OCI-LY1 (cell line): ENCODE data around the gene VAT1.
"Not testable (repeated sequence)": the region's sequence is repeated elsewhere in the genome, so short reads cannot be mapped to it uniquely, and the experiment has no call there.

Experiments used
- H2AFZ ChIP-seq: fragments of 200-600 bp; sonication (generic), shearing (Covaris generic); 2 replicates; pipeline ENCODE4 v1.6.0; 2014; ENCODE audit warnings: antibody characterized with exemption, mild to moderate bottlenecking, low read length
- H3F3A ChIP-seq: fragments of 200-600 bp; sonication (generic), shearing (Covaris generic); 2 replicates; pipeline ENCODE4 v1.6.0; 2014; ENCODE audit warnings: mild to moderate bottlenecking, antibody characterized with exemption, low read length, moderate library complexity; ENCODE audit not compliant: insufficient read depth
- H3K27ac ChIP-seq: fragments of 200-600 bp; sonication (generic); 2 replicates; pipeline ENCODE4 v1.5.1; 2014; ENCODE audit warnings: low read length, mixed run types, mild to moderate bottlenecking, low read depth; ENCODE audit not compliant: poor library complexity, severe bottlenecking
- H3K27me3 ChIP-seq: fragments of 200-600 bp; sonication (generic); 2 replicates; pipeline ENCODE4 v1.6.0; 2014; ENCODE audit warnings: antibody characterized with exemption, mild to moderate bottlenecking, low read length, moderate library complexity; ENCODE audit not compliant: insufficient read depth
- H3K36me3 ChIP-seq: fragments of 200-600 bp; sonication (generic); 2 replicates; pipeline ENCODE4 v1.6.1; 2014; ENCODE audit warnings: mild to moderate bottlenecking, antibody characterized with exemption, low read length, moderate library complexity, mixed read lengths; ENCODE audit not compliant: insufficient read depth
- H3K4me1 ChIP-seq: fragments of 200-600 bp; sonication (generic); 2 replicates; pipeline ENCODE4 v1.5.1; 2014; ENCODE audit warnings: mild to moderate bottlenecking, low read length, moderate library complexity; ENCODE audit not compliant: insufficient read depth, severe bottlenecking
- H3K4me2 ChIP-seq: fragments of 200-600 bp; sonication (generic), shearing (Covaris generic); 2 replicates; pipeline ENCODE4 v1.6.1; 2014; ENCODE audit warnings: low read length
- H3K4me3 ChIP-seq: fragments of 200-600 bp; sonication (generic); 2 replicates; pipeline ENCODE4 v1.5.1; 2014; ENCODE audit warnings: low read length, low read depth, mild to moderate bottlenecking, mixed read lengths; ENCODE audit not compliant: poor library complexity, severe bottlenecking
- H3K79me2 ChIP-seq: fragments of 200-600 bp; shearing (Covaris generic); 2 replicates; pipeline ENCODE4 v1.6.1; 2016; ENCODE audit warnings: mixed run types, low read length, mixed read lengths; ENCODE audit not compliant: insufficient read depth
- H3K9ac ChIP-seq: fragments of 200-600 bp; sonication (generic), shearing (Covaris generic); 2 replicates; pipeline ENCODE4 v1.6.1; 2014; ENCODE audit warnings: mild to moderate bottlenecking, low read length, mixed read lengths
- H3K9me2 ChIP-seq: fragments of 200-600 bp; sonication (generic), shearing (Covaris generic); 2 replicates; pipeline ENCODE4 v1.6.1; 2014; ENCODE audit warnings: low read depth, mild to moderate bottlenecking, low read length, mixed read lengths
- H3K9me3 ChIP-seq: fragments of 200-600 bp; shearing (Covaris generic); 2 replicates; pipeline ENCODE4 v1.6.1; 2014; ENCODE audit warnings: low read length, mixed read lengths
- H4K20me1 ChIP-seq: fragments of 200-600 bp; sonication (generic), shearing (Covaris generic); 2 replicates; pipeline ENCODE4 v1.6.0; 2016; ENCODE audit warnings: mild to moderate bottlenecking, low read length; ENCODE audit not compliant: insufficient read depth
- EZH2 ChIP-seq: fragments of 200-600 bp; sonication (generic), shearing (Covaris generic); IDR thresholded peaks from 2 replicates; pipeline ENCODE4 v1.8.0; 2017; ENCODE audit warnings: borderline replicate concordance, mixed run types, mild to moderate bottlenecking, antibody characterized with exemption, low read length, moderate library complexity, mixed read lengths
- TF ChIP-seq, protein P1 (sequence below): fragments of 200-600 bp; sonication (generic), shearing (Covaris generic); IDR thresholded peaks from 2 replicates; pipeline ENCODE4 v1.5.1; 2017; ENCODE audit warnings: mild to moderate bottlenecking, antibody characterized with exemption, low read length, moderate library complexity, mixed read lengths

VAT1 gene

GRCh38 chr17:43006639-43007551 is 15.3 kb downstream of the VAT1 start, which contains the start of gene IFI35:
Gene IFI35 (plus strand): TSS chr17:43006784. CDS start chr17:43006948, 164 bp downstream.
- peaks cover 31% of the 10 kb centered on the region for H3K36me3 ChIP-seq
- H3K4me1 ChIP-seq, result peaks cover 5% of the 10 kb centered on the region
- H4K20me1 ChIP-seq, result no peaks in the 10 kb centered on the region
- peak within 1 kb of the TSS; percentile 55 for H3K27ac ChIP-seq
- no peaks in the 10 kb centered on the region for H3K27me3 ChIP-seq
- H3K4me2 ChIP-seq, result peak within 1 kb of the TSS; percentile 70
- no peaks in the 10 kb centered on the region for H3K9me2 ChIP-seq
- peak within 1 kb of the TSS; percentile 59 for H3K4me3 ChIP-seq
- no peaks in the 10 kb centered on the region for H3K79me2 ChIP-seq
- H3K9ac ChIP-seq, result peak within 1 kb of the TSS; percentile 65
- H3K9me3 ChIP-seq, result no peaks in the 10 kb centered on the region
- H2AFZ ChIP-seq, result no peak within 1 kb of the TSS
- no peak for TF ChIP-seq EZH2
- TF ChIP-seq, protein P1, sequence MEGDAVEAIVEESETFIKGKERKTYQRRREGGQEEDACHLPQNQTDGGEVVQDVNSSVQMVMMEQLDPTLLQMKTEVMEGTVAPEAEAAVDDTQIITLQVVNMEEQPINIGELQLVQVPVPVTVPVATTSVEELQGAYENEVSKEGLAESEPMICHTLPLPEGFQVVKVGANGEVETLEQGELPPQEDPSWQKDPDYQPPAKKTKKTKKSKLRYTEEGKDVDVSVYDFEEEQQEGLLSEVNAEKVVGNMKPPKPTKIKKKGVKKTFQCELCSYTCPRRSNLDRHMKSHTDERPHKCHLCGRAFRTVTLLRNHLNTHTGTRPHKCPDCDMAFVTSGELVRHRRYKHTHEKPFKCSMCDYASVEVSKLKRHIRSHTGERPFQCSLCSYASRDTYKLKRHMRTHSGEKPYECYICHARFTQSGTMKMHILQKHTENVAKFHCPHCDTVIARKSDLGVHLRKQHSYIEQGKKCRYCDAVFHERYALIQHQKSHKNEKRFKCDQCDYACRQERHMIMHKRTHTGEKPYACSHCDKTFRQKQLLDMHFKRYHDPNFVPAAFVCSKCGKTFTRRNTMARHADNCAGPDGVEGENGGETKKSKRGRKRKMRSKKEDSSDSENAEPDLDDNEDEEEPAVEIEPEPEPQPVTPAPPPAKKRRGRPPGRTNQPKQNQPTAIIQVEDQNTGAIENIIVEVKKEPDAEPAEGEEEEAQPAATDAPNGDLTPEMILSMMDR, result peak; percentile 53; the same call in 1 of the 2 replicates
- 0 out of 2 replicates have a peak, but pooled peaks cover 6% of the 10 kb centered on the region for H3F3A ChIP-seq

DNA sequence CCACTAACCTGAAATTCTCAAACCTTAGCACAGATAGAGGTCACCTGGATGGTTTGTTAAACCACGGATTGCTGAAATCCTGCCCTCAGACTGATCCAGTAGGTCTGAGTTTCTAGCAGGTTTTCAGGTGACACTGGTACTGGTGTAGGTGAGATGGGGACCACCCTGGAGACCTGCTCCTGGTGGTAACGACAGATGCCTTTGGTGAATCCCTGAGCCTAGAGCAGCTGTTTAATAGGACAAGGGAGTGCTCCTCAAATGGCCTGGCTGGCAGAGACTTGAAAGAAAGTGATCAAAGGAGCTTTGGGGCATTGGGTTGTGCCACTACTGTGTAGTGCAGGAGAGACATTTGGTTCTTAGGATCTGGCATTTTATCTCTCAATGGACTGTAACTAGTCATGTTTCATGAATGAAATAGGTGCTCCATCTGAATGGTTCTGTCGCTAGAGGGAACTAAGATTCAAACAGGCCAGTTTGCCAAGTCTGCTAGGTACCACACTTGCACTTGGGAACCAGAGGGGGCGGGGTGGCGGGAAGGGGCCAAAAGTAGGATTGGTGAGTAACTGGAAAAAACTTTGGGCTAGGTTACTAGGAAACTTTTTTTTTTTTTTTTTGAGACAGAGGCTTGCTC is 18.5 kb downstream of the VAT1 start:
- no peak overlapping the region for H3K4me2 ChIP-seq
- H3K4me3 ChIP-seq, result no peak overlapping the region
- TF ChIP-seq EZH2, result no peak
- TF ChIP-seq, protein P1, result no peak
- H3K9me3 ChIP-seq, result no peaks in the 10 kb centered on the region
- H3K79me2 ChIP-seq, result peaks cover 16% of the 10 kb centered on the region
- no peaks in the 10 kb centered on the region for H4K20me1 ChIP-seq
- H3K36me3 ChIP-seq, result peaks cover 62% of the 10 kb centered on the region
- H2AFZ ChIP-seq, result no peak overlapping the region
- H3K9me2 ChIP-seq, result no peaks in the 10 kb centered on the region
- peak overlapping the region; percentile 35 for H3K27ac ChIP-seq
- no peak overlapping the region for H3K9ac ChIP-seq
- H3K4me1 ChIP-seq, result peaks cover 18% of the 10 kb centered on the region
- H3K27me3 ChIP-seq, result no peaks in the 10 kb centered on the region
- peaks cover 6% of the 10 kb centered on the region; the same call in 1 of the 2 replicates for H3F3A ChIP-seq

GRCh38 chr17:43000894-43001293 is 21.3 kb downstream of the VAT1 start:
- peaks cover 20% of the 10 kb centered on the region for H3K79me2 ChIP-seq
- not testable (repeated sequence) for H2AFZ ChIP-seq, H3K9me3 ChIP-seq, H3K4me3 ChIP-seq, H3K4me2 ChIP-seq, H3K27ac ChIP-seq, H3F3A ChIP-seq, H3K9me2 ChIP-seq, H3K9ac ChIP-seq, H3K27me3 ChIP-seq, H4K20me1 ChIP-seq
- peaks cover 25% of the 10 kb centered on the region for H3K4me1 ChIP-seq
- peaks cover 63% of the 10 kb centered on the region for H3K36me3 ChIP-seq
